Mesothelial cell of epicardium (in vitro differentiated cells): ENCODE data around the gene BGN. TPM values are rescaled to one million over a fixed set of nuclear protein-coding genes. Genes with fewer than 3 reads are reported as not detected.

Source experiments
- DNase-seq, 2 experiments: peaks; one replicate each; pipeline ENCODE4 v3.0.0; 2021; ENCODE audit warnings: low spot score in 2 of 2; ENCODE audit not compliant: unreplicated experiment in 2 of 2
- H3K27ac Mint-ChIP-seq: 2 replicates; pipeline ENCODE4 v1.8.0; 2021; ENCODE audit warnings: mixed read lengths
- H3K27me3 Mint-ChIP-seq: 2 replicates; pipeline ENCODE4 v1.8.0; 2021; ENCODE audit warnings: low read depth, mixed read lengths
- H3K36me3 Mint-ChIP-seq: 2 replicates; pipeline ENCODE4 v1.8.0; 2021; ENCODE audit warnings: mixed read lengths
- H3K4me1 Mint-ChIP-seq: 2 replicates; pipeline ENCODE4 v1.8.0; 2021; ENCODE audit warnings: mixed read lengths
- H3K4me3 Mint-ChIP-seq: 2 replicates; pipeline ENCODE4 v1.8.0; 2021; ENCODE audit warnings: mild to moderate bottlenecking, moderate library complexity, mixed read lengths
- H3K9me3 Mint-ChIP-seq: 2 replicates; pipeline ENCODE4 v1.8.0; 2021; ENCODE audit warnings: mixed read lengths
- CTCF ChIP-seq: fragments of 200-600 bp; sonication (generic); IDR thresholded peaks from one replicate; pipeline ENCODE4 v1.5.0; 2021; ENCODE audit warnings: antibody characterized with exemption; ENCODE audit not compliant: unreplicated experiment
- total RNA-seq: library from RNA; stranded (reverse); gene quantifications from 3 replicates; pipeline ENCODE4 v1.2.1, GENCODE V29; 2021

BGN gene
- total RNA-seq, 1 donor from 2014 or later: 121 TPM

- Mint-ChIP-seq H3K4me1 (peaks cover 5% of the 10 kb centered on the region), H3K27ac (no peak overlapping the region), H3K9me3 (no peaks in the 10 kb centered on the region), H3K27me3 (peaks cover 49% of the 10 kb centered on the region), H3K4me3 (no peak overlapping the region), H3K36me3 (peaks cover 2% of the 10 kb centered on the region)
- TF ChIP-seq CTCF: no peak
- DNase-seq: no peak
Observed at GRCh38 chrX:153515435-153515834, 20.7 kb downstream of the BGN start.

- no peak overlapping the region for H3K4me3 Mint-ChIP-seq
- peaks cover 5% of the 10 kb centered on the region for H3K4me1 Mint-ChIP-seq
- peaks cover 55% of the 10 kb centered on the region for H3K27me3 Mint-ChIP-seq
- no peaks in the 10 kb centered on the region for H3K9me3 Mint-ChIP-seq
- peaks cover 2% of the 10 kb centered on the region for H3K36me3 Mint-ChIP-seq
- no peak for DNase-seq
- TF ChIP-seq CTCF: no peak
- no peak overlapping the region for H3K27ac Mint-ChIP-seq
Observed at GRCh38 chrX:153516073-153516472, 21.3 kb downstream of the BGN start.

GRCh38 chrX:153517423-153517822, 22.6 kb downstream of the BGN start, which contains the start of gene ATP2B3:
ATP2B3 (plus strand) TSS chrX:153517642; CDS start chrX:153536248, 18,606 bp downstream.
- no peak for TF ChIP-seq CTCF
- H3K27ac Mint-ChIP-seq: no peak within 1 kb of the TSS
- H3K36me3 Mint-ChIP-seq: peaks cover 2% of the 10 kb centered on the region
- H3K27me3 Mint-ChIP-seq: peaks cover 68% of the 10 kb centered on the region
- H3K9me3 Mint-ChIP-seq: no peaks in the 10 kb centered on the region
- peak within 1 kb of the TSS; percentile 61 for H3K4me3 Mint-ChIP-seq
- peaks cover 3% of the 10 kb centered on the region for H3K4me1 Mint-ChIP-seq
- no peak for DNase-seq

GRCh38 chrX:153517946-153518834, 23.4 kb downstream of the BGN start:
- H3K36me3 Mint-ChIP-seq: peaks cover 2% of the 10 kb centered on the region
- peak overlapping the region; percentile 61 for H3K4me3 Mint-ChIP-seq
- DNase-seq: no peak
- peaks cover 69% of the 10 kb centered on the region for H3K27me3 Mint-ChIP-seq
- no peak for TF ChIP-seq CTCF
- no peaks in the 10 kb centered on the region for H3K9me3 Mint-ChIP-seq
- H3K4me1 Mint-ChIP-seq: peaks cover 3% of the 10 kb centered on the region
- H3K27ac Mint-ChIP-seq: no peak overlapping the region

- no peak for DNase-seq
- H3K4me1 Mint-ChIP-seq: peaks cover 3% of the 10 kb centered on the region
- H3K27ac Mint-ChIP-seq: no peak overlapping the region
- no peaks in the 10 kb centered on the region for H3K9me3 Mint-ChIP-seq
- TF ChIP-seq CTCF: no peak
- peaks cover 2% of the 10 kb centered on the region for H3K36me3 Mint-ChIP-seq
- peaks cover 66% of the 10 kb centered on the region for H3K27me3 Mint-ChIP-seq
- no peak overlapping the region for H3K4me3 Mint-ChIP-seq
Observed at GRCh38 chrX:153519569-153520286, 24.9 kb downstream of the BGN start.
